ENCODE data around the gene CRELD2. TPM values are rescaled to one million over a fixed set of nuclear protein-coding genes. Genes with fewer than 3 reads are reported as not detected.

CRELD2 gene
- total and polyA plus RNA-seq, 2 donors from 2014 or later = 37.3 to 54.0 TPM

GRCh38 chr22:49869845-49870712 is 48.4 kb upstream of the CRELD2 start:
- intact Hi-C loops (cut with DNase I) = no loop called here
- TF ChIP-seq CTCF (IDR thresholded peaks at IDR 0.05; ENCODE audit: borderline replicate concordance, extremely low read depth, insufficient read depth) = no peak
- FAIRE-seq (no peak), DNase-seq (no peak)
- peaks cover 0 to 26% (median 4%) of the 10 kb centered on the region in 3 donors for H3K9me3 ChIP-seq (ENCODE audit: control insufficient read depth in 2 of 3, insufficient read depth in 1 of 3, low read length in 3 of 3)
- H3K4me1 ChIP-seq (ENCODE audit: control insufficient read depth in 2 of 3, insufficient read depth in 2 of 3, low read depth in 1 of 3, low read length in 3 of 3) = no peaks in the 10 kb centered on the region
- H3K4me3 ChIP-seq (ENCODE audit: low read length in 3 of 3) = no peak overlapping the region
- H3K27ac ChIP-seq (ENCODE audit: low read depth in 2 of 2, low read length in 2 of 2) = no peak overlapping the region
- H3K9ac ChIP-seq (ENCODE audit: low read length in 3 of 3) = no peak overlapping the region
- H3K36me3 ChIP-seq (ENCODE audit: control insufficient read depth in 2 of 3, insufficient read depth in 3 of 3, low read length in 3 of 3) = peaks cover 0 to 3% (median 0%) of the 10 kb centered on the region in 3 donors
- H3K27me3 ChIP-seq (ENCODE audit: control insufficient read depth, insufficient read depth, low read length) = no peaks in the 10 kb centered on the region

GRCh38 chr22:49871482-49871881 is 47.0 kb upstream of the CRELD2 start:
- H3K9ac ChIP-seq (ENCODE audit: low read length in 3 of 3) = no peak overlapping the region
- TF ChIP-seq CTCF (IDR thresholded peaks at IDR 0.05; ENCODE audit: borderline replicate concordance, extremely low read depth, insufficient read depth) = no peak
- intact Hi-C loops (cut with DNase I) = no loop called here
- peaks cover 0 to 17% (median 4%) of the 10 kb centered on the region in 3 donors for H3K9me3 ChIP-seq (ENCODE audit: control insufficient read depth in 2 of 3, insufficient read depth in 1 of 3, low read length in 3 of 3)
- FAIRE-seq (no peak), DNase-seq (no peak)
- no peaks in the 10 kb centered on the region for H3K27me3 ChIP-seq (ENCODE audit: control insufficient read depth, insufficient read depth, low read length)
- no peak overlapping the region for H3K4me3 ChIP-seq (ENCODE audit: low read length in 3 of 3)
- H3K4me1 ChIP-seq (ENCODE audit: control insufficient read depth in 2 of 3, insufficient read depth in 2 of 3, low read depth in 1 of 3, low read length in 3 of 3) = no peaks in the 10 kb centered on the region
- H3K36me3 ChIP-seq (ENCODE audit: control insufficient read depth in 2 of 3, insufficient read depth in 3 of 3, low read length in 3 of 3) = peaks cover 0 to 3% (median 0%) of the 10 kb centered on the region in 3 donors
- H3K27ac ChIP-seq (ENCODE audit: low read depth in 2 of 2, low read length in 2 of 2) = no peak overlapping the region

- FAIRE-seq (no peak), DNase-seq (no peak)
- Histone ChIP-seq H3K27me3 (ENCODE audit: control insufficient read depth, insufficient read depth, low read length) (no peaks in the 10 kb centered on the region), H3K4me1 (ENCODE audit: control insufficient read depth in 2 of 3, insufficient read depth in 2 of 3, low read depth in 1 of 3, low read length in 3 of 3) (no peaks in the 10 kb centered on the region), H3K9me3 (ENCODE audit: control insufficient read depth in 2 of 3, insufficient read depth in 1 of 3, low read length in 3 of 3) (peaks cover 0 to 12% (median 4%) of the 10 kb centered on the region in 3 donors), H3K4me3 (ENCODE audit: low read length in 3 of 3) (no peak overlapping the region), H3K36me3 (ENCODE audit: control insufficient read depth in 2 of 3, insufficient read depth in 3 of 3, low read length in 3 of 3) (peaks cover 0 to 3% (median 0%) of the 10 kb centered on the region in 3 donors), H3K27ac (ENCODE audit: low read depth in 2 of 2, low read length in 2 of 2) (no peak overlapping the region), H3K9ac (ENCODE audit: low read length in 3 of 3) (no peak overlapping the region)
- TF ChIP-seq CTCF (IDR thresholded peaks at IDR 0.05; ENCODE audit: borderline replicate concordance, extremely low read depth, insufficient read depth) = no peak
- intact Hi-C loops (cut with DNase I) = no loop called here
Measured at GRCh38 chr22:49872347-49872746, 46.1 kb upstream of the CRELD2 start.

Measured in kidney (tissue), 14 donors.